COLO829 (cell line): ENCODE measurements around the gene KCTD15.

ENCODE experiments used
- DNase-seq: peaks from one replicate; pipeline ENCODE4 v3.0.0; 2012; ENCODE audit warnings: low spot score

The KCTD15 gene, protein sequence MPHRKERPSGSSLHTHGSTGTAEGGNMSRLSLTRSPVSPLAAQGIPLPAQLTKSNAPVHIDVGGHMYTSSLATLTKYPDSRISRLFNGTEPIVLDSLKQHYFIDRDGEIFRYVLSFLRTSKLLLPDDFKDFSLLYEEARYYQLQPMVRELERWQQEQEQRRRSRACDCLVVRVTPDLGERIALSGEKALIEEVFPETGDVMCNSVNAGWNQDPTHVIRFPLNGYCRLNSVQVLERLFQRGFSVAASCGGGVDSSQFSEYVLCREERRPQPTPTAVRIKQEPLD

DNA sequence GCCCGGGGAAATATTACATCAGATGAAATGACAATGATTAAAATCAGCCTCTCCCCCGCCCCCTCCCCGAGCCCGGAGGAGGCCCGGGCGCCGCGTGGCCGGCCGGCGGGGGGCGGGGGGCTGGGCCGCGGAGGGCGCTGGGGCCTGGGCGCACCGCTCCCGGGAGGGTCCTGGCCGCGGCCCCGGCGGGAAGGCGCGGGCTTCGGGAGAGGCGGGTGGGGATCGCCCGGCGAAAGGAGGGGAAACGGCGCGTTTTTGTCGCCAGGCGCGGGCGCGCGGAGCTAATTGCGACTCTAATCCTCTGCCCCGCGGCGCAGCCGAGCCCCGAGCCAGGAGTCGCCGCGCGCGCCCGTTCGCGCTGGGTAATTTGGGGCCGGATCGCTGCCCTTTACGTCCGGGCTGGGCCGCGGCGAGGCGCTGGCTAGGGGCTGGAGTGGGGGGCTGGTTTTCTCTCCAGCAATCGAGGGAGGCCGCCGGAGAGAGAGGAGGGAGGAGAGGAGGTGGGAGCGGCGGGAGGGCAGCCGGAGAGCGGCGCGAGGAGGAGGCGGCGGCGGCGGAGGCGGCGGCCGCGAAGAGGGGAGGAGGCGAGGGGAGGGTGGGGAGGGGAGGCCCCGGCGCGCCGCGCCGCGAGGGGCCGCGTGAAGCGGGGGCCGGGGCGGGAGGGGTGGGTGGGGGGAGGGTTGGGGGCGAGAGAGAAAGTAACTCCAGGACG is at the start of gene KCTD15:
TSS of gene KCTD15 (plus strand) at position 707 of the 712 bp plus-strand sequence. CDS start 3,585 bp downstream, outside the sequence.
- DNase-seq: no peak

DNA sequence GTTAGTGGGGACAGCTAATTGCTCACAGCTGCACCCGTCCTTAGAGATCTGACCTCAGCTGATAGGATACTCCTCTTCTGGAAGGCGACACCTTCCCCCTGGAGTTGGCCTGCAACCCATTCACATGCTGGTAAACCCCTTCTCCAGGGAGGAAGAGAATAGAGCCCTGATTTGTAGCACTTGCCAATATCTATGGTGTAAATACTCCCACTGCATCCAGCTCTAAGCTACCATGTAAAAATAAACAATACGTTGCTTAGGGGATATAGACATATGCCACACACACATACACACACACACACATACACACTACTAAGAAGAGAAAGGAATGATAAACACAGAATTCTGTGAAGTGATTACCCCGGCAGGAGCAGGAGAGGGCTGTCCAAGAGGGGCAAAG is 49.4 kb upstream of the KCTD15 start:
- no peak for DNase-seq

DNA sequence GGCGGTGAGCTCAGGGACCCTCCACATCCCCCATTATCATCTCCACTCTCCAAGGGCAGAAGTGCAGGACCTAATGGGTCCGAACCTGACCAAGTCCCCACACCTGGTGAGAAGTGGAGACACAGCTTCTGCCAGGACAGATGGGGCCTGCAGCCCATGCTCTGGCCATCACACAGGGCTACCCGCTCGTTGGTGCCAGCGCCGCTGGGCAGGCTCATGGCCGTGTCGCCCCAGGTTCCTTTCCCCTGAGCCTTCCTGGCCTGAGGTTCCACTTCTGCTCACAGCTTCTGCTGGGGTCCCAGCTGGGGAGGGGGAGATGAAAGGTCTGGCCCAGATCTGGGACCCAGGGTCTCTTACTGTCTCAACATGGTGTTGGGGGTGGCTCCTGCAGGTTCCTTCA is 48.4 kb upstream of the KCTD15 start:
- no peak for DNase-seq

DNA sequence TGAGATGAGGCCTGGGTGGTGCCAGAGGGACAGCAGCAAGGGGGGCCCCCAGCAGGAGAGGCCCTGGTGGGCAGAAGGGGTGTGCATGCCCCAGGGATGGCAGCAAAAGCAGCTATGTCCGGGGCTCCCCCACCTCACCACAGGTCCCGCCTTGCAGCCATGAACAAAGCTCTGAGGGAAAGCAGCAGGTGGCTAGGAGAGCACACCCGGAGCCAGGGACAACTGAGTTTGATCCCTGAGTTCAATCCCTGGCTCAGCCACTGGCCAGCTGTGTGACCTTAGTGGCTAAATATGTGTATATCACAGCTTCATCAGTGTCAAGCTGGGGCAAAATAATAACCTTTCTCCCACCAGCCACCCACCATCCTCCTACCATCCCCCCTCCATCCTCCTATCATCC is 47.7 kb upstream of the KCTD15 start:
- no peak for DNase-seq

DNA sequence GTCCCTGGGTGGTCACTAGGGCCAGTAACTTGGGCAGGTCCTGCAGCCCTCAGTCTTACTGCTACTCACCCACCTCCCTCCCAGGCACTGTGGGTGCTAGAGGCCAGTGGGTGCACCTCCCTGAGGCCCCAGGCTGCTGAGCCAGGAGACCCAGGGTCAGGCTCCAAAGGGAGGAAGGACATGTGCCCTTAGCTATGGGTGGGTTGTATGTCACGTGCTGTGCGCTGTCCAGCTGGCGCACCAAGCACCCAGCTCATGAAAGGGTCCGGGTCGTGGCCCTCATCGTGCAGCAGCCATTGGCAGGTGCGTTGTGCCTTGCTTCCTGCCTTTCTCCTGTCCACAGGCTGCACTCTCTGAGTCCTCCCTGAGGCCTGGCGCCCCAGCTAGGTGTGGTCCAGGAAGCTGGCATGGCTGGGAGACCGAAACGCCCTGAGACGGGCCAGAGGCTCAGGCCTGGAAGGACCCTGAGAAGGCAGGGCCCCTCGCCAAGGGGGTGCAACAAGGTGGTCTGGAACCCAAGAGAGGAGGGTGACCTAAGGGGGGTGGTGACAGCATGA is 47.0 kb upstream of the KCTD15 start:
- no peak for DNase-seq

DNA sequence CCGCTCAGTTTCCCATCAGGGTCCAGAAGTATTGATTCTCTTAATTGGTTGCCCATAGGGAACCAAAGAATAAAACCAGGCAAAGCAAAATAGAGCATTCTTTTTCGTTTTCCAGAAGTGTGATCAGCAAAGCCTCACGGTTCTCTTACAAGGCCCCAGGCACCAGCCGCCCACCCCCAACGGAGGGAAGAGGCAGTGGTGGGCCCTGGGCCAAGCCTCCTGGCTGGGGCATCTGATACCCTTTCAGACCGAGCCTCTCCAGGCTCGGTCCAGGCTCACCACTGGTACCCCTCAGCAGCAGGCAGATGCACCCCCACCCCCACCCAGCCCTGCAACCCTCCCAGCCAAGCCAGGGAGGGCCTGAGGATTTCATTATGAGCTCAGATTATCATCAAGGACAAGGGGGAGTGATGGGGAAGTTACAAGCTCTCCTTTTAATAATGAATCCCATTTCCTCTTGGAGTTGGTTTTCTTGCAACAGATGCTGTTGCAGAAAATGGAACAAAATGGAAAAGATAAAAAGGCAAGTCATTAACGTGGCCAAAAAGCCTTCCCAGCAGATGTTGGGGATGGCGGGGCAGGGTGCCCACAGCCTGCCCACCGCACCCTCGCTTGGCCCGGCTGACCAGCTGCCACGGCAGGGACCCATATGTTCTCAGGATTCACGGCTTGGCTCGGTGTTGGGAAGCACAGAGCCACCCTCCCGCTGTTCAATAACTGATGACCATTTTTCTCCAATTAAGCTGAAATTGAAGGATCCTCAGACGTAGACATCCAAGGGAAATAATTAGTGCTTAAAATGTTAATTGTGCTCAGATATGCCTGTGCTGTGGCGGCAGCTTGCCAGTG is 45.9 kb upstream of the KCTD15 start:
- DNase-seq: no peak

DNA sequence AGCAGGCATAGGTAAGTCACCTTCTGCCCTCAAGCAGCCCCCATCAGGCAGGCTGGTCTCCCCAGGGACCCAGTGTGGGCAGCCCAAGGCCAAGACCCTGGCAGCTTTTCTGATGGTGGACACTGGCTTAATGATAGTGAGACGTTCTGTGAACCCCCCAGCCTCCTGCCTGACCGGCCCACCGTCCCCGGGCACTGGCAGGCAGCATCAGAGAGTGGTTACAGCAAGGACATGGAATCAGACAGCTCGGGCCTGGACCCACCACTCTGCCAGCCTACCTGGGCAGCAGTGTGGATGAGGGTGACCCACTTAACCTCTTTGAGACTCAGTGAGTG is 45.3 kb upstream of the KCTD15 start:
- no peak for DNase-seq

DNA sequence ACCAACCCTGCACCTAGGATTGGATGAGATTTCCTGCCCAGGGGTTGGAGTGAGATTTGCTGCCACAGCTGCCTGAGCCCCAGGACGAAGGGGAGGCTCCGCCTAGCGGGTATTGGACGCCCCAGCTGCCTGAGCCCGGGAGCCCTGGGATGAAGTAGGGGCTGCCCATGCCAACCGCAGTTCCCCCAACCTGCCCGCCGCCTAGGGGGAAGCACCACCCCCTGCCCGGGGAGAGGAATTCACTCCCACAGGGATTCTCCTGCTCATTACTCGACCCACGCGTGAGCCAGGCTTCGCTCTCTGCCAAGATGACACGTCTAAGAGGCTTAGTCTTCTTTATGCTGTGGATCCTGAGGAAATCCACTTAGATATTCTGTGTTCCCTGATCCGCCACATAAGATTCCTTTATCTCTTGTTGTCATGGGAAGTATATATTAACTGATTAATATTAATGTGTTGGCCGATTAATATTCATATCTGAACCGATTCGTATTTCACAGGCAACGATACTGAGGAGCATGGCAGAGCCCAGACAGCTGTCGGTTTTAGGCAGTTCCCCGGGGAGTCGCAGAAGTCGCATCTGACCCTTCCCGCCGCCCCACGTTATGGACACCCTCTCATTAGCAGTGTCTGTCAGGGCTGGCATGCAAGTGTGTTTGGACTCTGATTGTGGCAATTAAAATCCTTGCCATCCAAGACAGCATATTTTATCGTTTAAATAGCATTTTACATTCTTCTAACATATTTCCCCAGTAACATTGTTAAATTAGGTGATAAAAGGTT is 44.5 kb upstream of the KCTD15 start:
- DNase-seq: no peak

DNA sequence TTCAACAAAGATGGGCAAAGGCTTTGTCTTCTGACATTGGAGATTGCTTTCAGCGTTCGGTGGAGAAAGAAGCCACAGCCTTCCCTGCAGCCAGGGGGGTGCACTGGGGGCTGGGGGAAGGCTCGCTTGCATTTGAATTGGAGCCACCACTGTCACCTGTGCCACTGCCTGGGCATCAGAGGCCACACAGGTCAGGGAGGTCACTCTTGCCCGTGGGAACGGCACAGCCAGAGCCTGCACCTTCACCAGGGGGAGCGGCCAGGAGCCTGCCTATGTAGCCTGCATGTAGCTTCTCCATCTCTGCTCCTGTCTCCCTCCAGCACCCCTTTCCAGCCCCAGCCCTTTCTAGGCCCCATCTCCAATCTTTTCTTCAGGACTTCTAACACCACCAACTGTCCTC is 43.7 kb upstream of the KCTD15 start:
- no peak for DNase-seq

DNA sequence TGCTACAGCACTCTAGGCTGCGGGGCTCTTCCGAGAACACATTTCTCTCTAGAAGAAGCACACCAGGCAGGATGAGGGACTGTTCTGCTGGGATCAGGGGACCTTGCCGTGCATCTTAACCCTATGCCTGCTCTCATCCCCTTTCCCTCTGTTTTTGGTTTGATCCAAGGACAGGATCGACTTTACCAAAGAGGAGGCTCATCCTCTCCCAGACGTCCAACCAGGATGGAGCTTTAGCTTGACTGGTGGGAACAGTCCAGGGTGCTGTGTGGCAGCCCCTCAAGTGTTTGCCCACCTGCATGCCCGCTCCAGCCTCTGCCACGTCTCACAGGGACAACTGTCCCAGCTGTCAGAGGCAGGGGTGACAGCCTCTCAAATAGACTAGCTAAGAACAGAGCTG is 42.3 kb upstream of the KCTD15 start:
- no peak for DNase-seq

DNA sequence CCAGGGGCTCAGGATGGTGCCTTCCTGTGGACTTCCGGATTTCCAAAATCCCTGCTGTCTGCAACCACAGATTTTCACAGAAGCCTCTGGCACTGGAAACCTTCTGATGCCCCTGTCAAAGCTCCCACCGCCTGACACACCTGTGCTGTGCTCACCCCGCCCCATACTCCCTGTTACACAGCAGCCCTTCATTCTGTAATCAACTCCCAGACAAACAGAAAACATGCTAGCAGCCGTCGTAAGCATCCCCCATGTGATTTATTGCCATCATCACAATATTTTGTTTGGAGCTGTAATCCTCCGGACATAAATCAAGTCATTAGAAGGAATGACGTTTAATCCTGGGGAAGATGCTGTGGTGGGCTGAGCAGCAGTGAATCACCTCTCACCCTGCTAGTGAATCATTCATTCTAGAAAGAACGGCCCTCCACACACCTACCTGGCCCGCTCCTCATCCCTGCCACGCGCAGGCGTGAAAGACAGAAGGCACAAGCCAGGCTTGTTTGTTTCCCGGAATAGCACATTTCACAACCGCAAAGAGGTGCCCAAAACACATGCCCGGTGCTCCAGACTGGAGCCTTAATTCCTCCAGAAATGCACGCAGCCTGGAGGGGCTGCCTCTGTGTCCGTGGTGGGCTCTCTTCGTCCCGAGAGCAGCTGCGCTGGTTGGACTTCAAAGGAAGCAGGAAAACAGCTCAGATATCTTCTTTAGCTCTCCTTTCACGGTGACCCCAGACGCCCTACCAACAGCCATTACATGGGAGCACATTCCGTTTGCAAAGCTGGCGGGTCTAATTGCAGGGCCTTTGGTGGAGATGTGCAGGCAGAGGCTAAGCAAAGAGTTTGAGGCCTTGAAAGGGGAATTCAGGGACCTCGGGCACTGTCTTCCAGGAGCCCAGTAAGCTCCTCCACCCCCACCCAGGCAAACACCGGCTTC is 41.3 kb upstream of the KCTD15 start:
- no peak for DNase-seq

DNA sequence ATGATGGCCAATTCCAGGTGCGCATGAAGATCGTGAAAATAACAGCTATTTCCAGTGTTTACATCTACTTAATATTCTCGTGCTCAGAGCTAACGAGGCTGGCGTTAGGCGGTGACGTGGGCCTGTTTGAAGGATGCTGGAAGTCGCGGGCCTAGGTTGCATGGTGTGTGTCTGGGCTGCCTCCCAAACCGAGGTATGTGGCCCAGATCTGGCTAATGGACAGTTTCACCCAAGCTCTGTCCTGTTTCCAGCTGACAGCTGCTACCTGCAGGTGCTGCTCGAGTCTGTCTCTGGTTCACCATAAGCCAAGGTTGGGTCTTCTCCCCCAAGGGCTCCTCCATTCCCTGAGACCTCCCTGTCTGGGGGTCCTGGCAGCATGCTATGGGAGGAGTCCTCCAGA is 40.5 kb upstream of the KCTD15 start:
- DNase-seq: no peak

DNA sequence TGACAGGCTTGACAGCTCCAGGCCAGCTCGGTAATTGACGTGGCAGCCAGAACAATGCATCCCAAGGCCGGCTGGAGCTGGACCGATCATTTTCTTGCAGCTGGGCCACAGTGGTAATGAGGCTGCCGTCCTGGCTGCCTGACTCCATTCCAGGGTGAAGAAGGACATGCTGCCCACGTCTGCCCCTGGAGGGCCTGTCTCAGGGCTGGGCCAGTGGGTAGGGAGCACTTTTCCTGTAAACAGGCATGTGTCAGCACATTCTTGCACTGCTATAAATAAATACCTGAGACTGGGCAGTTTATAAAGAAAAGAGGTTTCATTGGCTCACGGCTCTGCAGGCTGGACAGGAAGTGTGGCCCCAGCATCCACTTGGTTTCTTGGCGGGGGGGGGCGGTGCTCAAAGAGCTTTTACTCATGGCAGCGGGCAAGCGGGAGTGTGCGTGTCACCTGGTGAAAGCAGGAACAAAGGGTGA is 38.1 kb upstream of the KCTD15 start:
- no peak for DNase-seq

DNA sequence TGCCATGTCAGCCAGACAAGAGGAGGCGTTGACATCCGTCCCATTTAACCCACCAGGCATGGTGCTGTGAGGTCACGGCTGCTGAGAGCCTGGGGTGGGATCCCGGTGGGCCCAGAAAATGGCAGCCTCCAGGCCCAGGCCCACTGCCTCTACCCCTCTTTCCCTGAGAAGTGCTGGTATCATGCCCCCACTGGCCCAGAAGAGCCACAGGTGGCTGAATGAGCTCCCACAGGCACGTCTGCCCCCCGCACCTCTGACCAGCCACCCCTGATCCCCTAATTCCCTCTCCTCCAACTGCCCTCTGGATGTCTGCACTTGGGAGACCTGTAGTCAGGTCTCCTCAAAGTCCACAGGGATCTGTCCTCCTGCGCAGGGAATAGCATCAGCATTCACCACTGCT is 37.3 kb upstream of the KCTD15 start:
- no peak for DNase-seq

DNA sequence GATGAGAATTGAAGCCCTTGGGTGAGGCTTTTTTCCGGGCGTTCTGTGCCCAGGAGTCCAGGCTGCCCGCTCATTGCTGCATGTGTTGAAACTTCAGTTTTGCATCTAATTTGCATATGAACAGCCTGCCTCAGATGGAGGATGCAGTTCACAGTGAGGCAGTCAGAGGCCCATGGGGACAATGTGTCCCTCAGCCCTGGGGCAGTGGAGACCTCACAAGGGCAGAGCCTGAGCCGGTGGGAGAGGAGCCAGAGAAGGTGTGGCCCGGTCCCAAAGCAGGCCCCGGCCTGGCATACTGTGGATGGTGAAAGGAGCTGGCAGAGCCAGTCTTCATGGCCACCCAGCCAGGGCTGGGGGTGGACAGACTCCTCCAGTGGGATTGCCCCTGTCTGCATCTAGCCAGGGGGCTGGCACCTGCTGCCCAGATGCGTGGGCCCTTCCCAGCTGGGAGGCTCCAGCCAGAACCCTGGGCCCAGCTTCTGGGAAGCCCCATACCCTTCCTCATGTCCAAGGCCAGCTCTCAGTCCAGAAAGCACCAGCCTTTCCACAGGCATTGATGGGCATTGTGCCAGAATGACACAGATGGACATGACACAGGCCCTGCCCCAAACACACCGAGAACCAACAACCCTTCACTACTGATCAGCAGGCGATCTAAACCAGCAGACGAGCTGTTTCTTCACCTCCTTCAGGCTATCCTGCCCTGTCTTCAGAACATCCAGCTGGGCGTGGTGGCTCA is 32.9 kb upstream of the KCTD15 start:
- no peak for DNase-seq

DNA sequence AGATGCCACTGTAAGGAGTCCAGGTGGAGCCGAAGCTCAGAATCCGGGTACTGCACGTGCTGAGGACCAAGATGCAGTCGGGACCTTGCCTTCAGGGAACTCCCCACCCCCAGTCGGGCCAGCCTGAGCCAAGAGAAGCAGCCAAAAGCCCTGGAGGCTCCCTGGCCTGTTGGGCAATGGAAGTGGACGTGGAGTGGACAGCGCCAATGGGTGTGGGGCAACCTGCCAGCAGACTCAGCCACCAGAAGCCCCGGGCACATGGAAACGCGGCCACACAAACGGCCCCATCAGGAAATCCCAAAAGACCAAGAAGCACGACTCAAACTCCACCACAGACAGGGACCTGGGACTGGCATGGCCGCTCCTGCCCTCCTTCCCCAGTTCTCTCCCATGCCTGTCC is 30.0 kb upstream of the KCTD15 start:
- DNase-seq: no peak

DNA sequence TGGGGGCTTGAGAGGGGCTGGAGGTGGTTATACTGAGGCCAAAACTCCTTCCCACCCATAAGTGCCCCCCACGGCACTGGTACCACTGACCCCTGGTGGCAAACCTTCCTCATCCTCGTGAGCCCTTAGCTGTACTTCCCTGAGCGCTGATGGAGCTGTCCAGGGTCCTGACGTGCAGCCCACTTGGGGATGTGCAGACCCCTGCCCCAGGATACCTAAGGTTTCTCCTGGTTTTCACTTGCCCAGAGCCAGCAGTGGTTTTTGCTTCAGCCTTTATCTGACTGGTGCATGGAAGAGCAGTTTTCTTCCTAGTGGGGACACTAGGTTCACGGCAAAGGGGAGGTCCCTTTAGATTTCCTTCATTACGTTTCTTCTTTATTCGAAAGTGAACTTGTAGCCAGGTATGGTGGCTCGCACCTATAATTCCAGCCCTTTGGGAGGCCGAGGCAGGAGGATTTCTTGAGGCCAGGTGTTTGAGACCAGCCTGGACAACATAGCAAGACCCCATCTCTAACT is 28.7 kb upstream of the KCTD15 start:
- DNase-seq: no peak

DNA sequence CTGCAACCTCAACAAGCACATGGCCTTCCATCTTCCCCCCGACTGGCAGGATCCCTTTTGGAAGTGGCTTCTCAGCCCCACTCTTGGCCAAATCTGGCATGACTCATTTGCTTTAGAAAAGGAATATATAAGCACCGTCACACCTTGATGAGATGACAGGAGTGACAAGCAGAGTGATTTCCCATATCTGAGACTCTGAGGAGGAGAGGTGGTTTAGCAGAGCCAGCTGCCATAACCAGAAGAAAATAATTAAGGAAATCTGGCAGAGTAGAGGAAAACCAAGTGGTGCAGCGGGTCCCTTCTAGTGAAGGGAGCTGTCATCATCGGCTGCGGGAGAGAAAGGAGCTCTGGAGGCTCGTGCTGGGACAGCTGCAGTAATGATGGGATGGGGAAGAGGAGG is 27.5 kb upstream of the KCTD15 start:
- DNase-seq: no peak

DNA sequence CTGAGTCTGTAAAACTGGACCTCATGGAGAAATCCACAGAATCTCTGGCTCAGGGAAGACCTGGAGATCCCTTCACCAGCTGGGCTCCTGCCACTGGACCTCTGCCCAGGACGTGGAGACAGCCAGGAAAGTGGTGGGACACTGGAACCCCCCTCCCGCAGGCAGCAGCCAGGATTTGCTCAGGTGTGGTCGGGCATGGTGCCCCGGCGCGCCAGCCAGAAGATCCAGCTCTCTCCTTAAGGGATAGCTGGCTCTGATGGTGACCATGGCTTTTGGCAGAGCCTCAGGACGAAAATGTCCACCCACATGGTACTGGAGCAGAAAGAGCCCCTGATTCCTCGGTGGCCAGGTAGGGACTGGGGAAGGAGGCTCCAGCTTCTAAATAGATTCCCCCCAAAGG is 26.6 kb upstream of the KCTD15 start:
- DNase-seq: no peak
